Mammary epithelial cell (primary cell): ENCODE data around the gene TPD52L1.

Experiments used
- CTCF ChIP-seq, 2 donors: IDR thresholded peaks in 1 of 2; conservative IDR thresholded peaks in 1 of 2; 2 replicates each; pipeline ENCODE4 v1.5.1; 2011 to 2012; ENCODE audit warnings: inconsistent platforms in 2 of 2, low read length in 2 of 2, mild to moderate bottlenecking in 2 of 2, control low read depth in 1 of 2, low read depth in 1 of 2; ENCODE audit not compliant: insufficient read depth in 1 of 2; ENCODE audit errors: extremely low read depth in 1 of 2
- EZH2 ChIP-seq: IDR thresholded peaks from 2 replicates; pipeline ENCODE4 v1.6.1; 2012; ENCODE audit warnings: low read length, inconsistent platforms, borderline replicate concordance

GRCh38 chr6:125188037-125188436 lies 34.5 kb downstream of the TPD52L1 start:
- no peak for TF ChIP-seq CTCF (conservative IDR thresholded peaks at IDR 0.05 in 1 of 2, IDR thresholded peaks at IDR 0.05 in 1 of 2; ENCODE audit: extremely low read depth in 1 of 2, insufficient read depth in 1 of 2, low read depth in 1 of 2, low read length in 2 of 2)
- TF ChIP-seq EZH2 = no peak
